HG03066 (cell line): ENCODE measurements around the gene SLC24A3.

Experiments
- ATAC-seq: cut with Tn5 transposase; IDR thresholded peaks from one replicate; pipeline ENCODE4 v1.9.1; 2021; ENCODE audit warnings: low read depth; ENCODE audit not compliant: unreplicated experiment

SLC24A3 gene

DNA sequence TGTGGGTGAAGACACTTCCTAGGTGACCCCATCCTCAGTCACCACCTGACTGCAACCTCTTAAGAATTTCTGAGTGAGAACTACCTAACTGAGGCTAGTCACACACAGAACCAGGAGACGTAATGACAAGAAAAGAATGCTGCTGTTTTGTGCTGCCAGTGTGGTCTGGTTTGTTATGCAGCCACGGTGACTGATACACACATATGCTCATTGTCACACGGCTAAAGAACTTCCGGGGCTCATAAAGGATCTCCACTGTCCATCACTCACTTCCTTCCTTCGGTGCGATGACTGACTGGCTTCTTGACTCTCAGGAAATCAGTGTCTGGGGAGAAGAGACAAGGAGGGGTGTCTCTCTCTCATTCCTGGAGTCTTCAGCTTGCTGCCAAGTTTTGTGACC is 88.0 kb downstream of the SLC24A3 start:
- ATAC-seq: no peak

GRCh38 chr20:19301142-19301541 is 88.7 kb downstream of the SLC24A3 start:
- ATAC-seq: no peak

GRCh38 chr20:19301843-19302242 is 89.4 kb downstream of the SLC24A3 start:
- ATAC-seq: no peak

DNA sequence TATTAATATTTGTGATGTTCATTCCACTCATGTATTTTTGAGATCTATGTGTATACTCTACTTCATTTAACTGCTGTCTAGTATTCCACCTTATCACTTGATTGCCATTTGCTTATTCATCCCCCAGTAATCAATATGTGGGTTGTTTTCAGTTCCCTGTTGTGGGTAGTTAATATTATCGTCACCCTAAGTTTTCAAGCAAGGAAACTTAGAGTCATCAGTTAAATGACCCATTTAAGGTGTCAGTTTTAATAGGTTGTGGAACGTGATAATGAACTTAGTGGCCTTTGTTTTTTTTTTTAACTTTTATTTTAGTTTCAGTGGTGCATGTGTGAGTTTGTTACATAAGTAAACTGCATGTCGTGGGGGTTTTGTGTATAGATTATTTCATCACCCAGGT is 90.3 kb downstream of the SLC24A3 start:
- ATAC-seq: no peak

GRCh38 chr20:19304389-19304788 is 91.9 kb downstream of the SLC24A3 start:
- ATAC-seq: no peak

DNA sequence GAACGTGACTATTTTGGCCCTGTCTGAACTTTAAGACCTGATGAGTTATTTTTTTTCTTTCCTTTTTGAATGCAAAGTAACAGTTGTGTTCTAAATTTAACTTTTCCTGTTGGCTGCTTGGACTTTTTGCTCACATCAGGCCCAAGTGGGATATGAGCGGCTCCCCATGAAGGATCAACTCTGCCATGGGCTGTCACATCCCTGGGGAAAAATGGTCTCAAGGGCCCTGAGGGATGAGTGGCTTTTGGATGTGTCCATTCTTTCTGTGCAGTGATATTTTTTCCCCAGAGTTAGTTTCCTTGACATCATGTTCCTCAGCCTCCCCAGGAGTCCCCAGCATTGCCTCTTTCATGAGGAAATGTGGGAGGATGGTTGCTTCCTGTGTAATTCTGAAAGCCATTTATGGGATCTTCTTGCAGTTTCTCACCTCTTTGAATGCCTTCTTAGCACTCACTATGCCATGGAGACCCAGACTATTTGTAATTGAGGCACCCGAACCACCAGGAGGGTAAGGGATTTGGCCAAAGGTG is 92.5 kb downstream of the SLC24A3 start:
- ATAC-seq: no peak

DNA sequence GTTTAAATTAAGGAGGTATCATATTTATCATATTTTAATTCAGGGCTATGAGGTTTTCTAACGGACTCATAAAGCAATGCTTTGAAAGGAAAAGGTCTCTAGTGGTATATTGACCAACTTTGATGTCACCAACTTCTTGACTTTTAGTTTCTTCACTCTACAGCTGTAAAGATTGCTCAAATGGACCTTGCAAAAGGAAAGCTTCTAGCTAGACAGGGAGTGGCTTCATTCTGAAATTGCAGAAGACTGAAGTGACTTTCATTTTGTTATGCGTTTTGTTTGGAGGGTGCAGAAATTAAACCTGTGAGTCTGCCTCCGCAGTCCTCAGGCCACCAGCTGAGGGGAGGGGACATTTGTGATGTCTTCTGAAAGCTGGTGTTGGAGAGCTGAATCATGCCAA is 95.7 kb downstream of the SLC24A3 start:
- no peak for ATAC-seq

- ATAC-seq: no peak
Observed at GRCh38 chr20:19310541-19310940, 98.1 kb downstream of the SLC24A3 start.

- ATAC-seq: no peak
Observed at GRCh38 chr20:19313342-19314069, 101.1 kb downstream of the SLC24A3 start.

DNA sequence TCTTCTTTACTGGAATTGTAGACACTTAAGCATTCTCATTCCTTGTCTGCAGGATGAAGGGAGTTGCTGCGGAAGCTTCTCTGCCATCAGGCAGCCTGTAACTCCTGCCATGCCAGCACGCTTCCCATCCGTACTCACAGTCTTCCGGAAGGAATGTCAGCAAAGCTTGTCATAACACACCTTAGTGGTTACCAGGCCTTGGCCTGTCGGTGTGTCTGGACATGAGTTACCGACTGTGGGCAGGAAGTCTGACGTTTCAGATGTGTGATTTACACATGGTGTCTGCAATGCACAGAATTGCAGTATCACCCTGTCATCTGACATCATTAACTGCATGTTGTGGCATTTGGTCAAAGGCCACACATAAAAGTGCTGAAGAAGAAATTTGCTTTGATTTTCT is 102.2 kb downstream of the SLC24A3 start:
- no peak for ATAC-seq

- no peak for ATAC-seq
Observed at GRCh38 chr20:19317237-19318069, 105.0 kb downstream of the SLC24A3 start.

DNA sequence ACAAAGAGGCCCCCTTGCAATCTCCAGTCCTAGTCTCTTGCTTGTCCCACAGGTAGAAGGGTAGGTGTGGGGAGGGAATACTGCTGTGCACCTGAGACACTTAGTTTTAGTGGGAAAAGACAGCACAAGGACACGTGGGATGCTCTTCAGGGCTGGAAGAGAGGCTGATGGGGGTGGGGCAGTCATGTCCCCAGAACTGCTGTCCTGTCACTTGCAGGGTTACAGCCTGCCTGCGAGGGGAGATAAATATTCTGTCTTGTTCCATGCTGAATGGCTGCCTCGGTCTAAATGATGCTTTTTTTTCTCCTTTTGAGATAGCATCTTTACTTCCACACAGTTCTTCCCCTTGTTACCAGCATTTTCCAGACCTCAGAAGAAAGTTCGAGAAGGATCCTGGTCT is 106.2 kb downstream of the SLC24A3 start:
- ATAC-seq: no peak

- no peak for ATAC-seq
Observed at GRCh38 chr20:19320005-19320404, 107.6 kb downstream of the SLC24A3 start.

- ATAC-seq: no peak
Observed at GRCh38 chr20:19321176-19321575, 108.7 kb downstream of the SLC24A3 start.

DNA sequence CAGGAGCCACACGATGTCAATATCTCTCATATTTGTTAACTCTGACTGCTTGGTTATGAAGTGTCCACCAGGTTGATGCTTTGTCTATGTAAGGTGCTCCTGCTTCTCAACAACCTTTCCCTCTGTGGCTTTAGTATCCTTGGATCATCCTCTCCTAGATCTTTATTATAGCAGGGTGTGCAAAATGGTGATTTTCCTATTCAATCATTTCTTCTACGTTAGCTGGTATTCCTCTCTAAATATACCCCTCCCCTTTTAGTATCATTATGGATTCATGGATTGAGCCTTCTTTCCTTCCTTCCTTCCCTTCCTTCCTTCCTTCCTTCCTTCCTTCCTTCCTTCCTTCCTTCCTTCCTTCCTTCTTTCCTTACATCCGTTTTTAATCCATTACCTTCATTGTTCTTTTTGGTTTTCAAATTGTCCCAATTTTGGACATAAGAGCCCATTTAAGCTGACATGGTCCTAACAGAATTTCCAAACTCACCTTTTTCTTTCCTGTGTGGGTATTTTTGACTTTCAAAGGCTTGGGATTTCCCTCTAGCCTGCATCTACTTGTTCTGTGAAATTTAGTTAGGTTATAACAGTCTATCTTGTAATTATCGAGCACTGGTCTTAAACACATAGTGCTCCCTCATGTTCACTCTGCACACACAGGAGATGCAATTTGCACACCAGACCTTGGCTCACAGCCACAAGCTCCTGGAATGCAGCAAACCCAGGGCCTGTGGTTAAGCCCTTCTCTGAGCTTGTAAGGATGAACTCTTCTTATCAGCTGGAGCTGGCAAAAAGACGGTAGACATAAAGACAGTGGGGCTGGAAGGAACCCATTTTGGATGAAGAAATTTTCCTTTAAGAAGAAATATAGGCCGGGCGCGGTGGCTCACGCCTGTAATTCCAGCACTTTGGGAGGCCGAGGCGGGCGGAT is 109.9 kb downstream of the SLC24A3 start:
- ATAC-seq: no peak

- no peak for ATAC-seq
Observed at GRCh38 chr20:19327401-19327800, 115.0 kb downstream of the SLC24A3 start.

GRCh38 chr20:19328676-19329075 is 116.2 kb downstream of the SLC24A3 start:
- ATAC-seq: no peak

DNA sequence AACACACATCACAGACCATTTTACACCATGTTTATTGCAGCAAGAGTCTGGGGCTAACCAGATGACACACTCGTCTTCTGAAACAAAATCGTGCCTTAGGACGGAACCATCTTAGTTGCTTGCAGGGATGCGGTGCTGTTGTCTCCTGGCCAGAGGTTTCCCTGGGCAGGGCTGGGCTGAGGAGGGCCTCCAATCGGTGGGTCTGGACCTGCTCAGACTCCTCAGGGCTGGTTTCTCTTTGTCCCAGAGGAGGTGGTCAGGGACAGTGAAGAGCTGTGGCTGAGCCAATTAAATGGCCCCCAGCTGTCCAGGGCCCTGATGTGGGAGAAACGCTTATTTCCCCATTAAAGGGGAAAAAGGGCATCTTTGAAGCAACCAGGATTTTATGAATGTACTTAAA is 117.6 kb downstream of the SLC24A3 start:
- ATAC-seq: no peak

GRCh38 chr20:19330731-19331130 is 118.3 kb downstream of the SLC24A3 start:
- ATAC-seq: no peak

DNA sequence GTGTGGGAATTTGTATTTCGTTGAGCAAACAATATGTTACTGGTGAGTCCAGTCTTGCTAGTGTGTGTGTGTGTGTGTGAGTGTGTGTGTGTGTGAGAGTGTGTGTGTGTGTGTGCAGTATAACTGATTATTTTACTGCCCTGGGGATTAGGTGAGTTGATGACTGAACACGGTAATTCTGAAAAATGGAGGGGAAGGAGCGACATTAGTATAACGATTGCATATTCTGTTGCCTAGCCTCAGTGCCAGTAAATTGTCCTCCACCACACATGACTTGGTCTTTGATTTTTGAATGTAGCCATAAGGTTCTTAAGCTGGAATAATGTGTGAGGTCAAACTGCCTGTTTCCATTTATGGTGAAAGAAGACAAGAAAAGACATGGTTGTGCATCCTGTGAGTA is 121.1 kb downstream of the SLC24A3 start:
- ATAC-seq: no peak

GRCh38 chr20:19335341-19335740 is 122.9 kb downstream of the SLC24A3 start:
- ATAC-seq: no peak
